IMR-90 (cell line): ENCODE results near the gene BRD4. TPM values are rescaled to one million over a fixed set of nuclear protein-coding genes. Genes with fewer than 3 reads are reported as not detected.

ENCODE experiments used
- ATAC-seq: fragments of 200-7000 bp; cut with Tn5 transposase; 2 replicates; pipeline ENCODE4 v1.9.1; 2020; ENCODE audit warnings: low read depth, mild to moderate bottlenecking, moderate library complexity
- BruUV-seq: library from RNA; stranded (reverse); fragments of 400-500 nt; replicated peaks from 2 replicates; lab custom pipeline; 2021; lab: Mats Ljungman, UMichigan
- CTCF ChIA-PET: fragments of 300-600 bp; formaldehyde crosslinking; extraction: SDS; loops from one replicate; lab custom pipeline; 2021; ENCODE audit warnings: antibody characterized with exemption; lab: Yijun Ruan, JAX
- POLR2A ChIA-PET: fragments of 300-600 bp; sonication (Branson Sonifier 250); formaldehyde crosslinking; loops from one replicate; lab custom pipeline; 2022; ENCODE audit warnings: antibody characterized with exemption; ENCODE audit not compliant: unreplicated experiment; lab: Charles Lee
- DNase-seq: peaks from one replicate; pipeline ENCODE4 v3.0.0; 2013
- H2AFZ ChIP-seq: replicated peaks from 2 replicates; pipeline ENCODE3; 2013; ENCODE audit warnings: low read length, mild to moderate bottlenecking; ENCODE audit not compliant: poor library complexity
- H2AK5ac ChIP-seq: 2 replicates; pipeline ENCODE4 v1.6.1; 2013; ENCODE audit warnings: low read depth, low read length, inconsistent platforms
- H2AK9ac ChIP-seq: replicated peaks from 2 replicates; pipeline ENCODE3; 2013; ENCODE audit warnings: mild to moderate bottlenecking, low read depth, low read length, moderate library complexity; ENCODE audit not compliant: poor library complexity
- H2BK120ac ChIP-seq: 2 replicates; pipeline ENCODE4 v1.6.1; 2013; ENCODE audit warnings: low read depth, low read length, inconsistent platforms
- H2BK15ac ChIP-seq: 3 replicates; pipeline ENCODE4 v1.6.1; 2013; ENCODE audit warnings: low read depth, low read length, inconsistent platforms
- H2BK20ac ChIP-seq: 2 replicates; pipeline ENCODE4 v1.6.1; 2013; ENCODE audit warnings: low read depth, mild to moderate bottlenecking, inconsistent platforms, low read length, moderate library complexity
- H2BK5ac ChIP-seq: 2 replicates; pipeline ENCODE4 v1.6.1; 2013; ENCODE audit warnings: mild to moderate bottlenecking, low read depth, low read length, inconsistent platforms; ENCODE audit not compliant: poor library complexity, severe bottlenecking
- H3K14ac ChIP-seq: replicated peaks from 2 replicates; pipeline ENCODE4 v1.6.1; 2013; ENCODE audit warnings: low read depth, low read length, inconsistent platforms
- H3K18ac ChIP-seq: 2 replicates; pipeline ENCODE4 v1.6.1; 2013; ENCODE audit warnings: low read depth, low read length, control low read depth
- H3K23ac ChIP-seq: 2 replicates; pipeline ENCODE4 v1.6.1; 2013; ENCODE audit warnings: low read depth, low read length, inconsistent platforms
- H3K27ac ChIP-seq: 2 replicates; pipeline ENCODE4 v1.5.1; 2013; ENCODE audit warnings: mild to moderate bottlenecking, control low read depth, low read length; ENCODE audit not compliant: insufficient read depth
- H3K27me3 ChIP-seq: 2 replicates; pipeline ENCODE4 v1.6.1; 2013; ENCODE audit warnings: low read length; ENCODE audit not compliant: control insufficient read depth, insufficient read depth
- H3K36me3 ChIP-seq: 2 replicates; pipeline ENCODE4 v1.6.1; 2013; ENCODE audit warnings: low read length, mixed read lengths; ENCODE audit not compliant: control insufficient read depth, insufficient read depth
- H3K4ac ChIP-seq: 2 replicates; pipeline ENCODE4 v1.6.1; 2013; ENCODE audit warnings: low read depth, low read length, inconsistent platforms
- H3K4me1 ChIP-seq: 2 replicates; pipeline ENCODE4 v1.6.1; 2013; ENCODE audit warnings: low read length, mixed read lengths; ENCODE audit not compliant: control insufficient read depth, insufficient read depth
- H3K4me2 ChIP-seq: 2 replicates; pipeline ENCODE4 v1.6.1; 2013; ENCODE audit warnings: low read depth, mild to moderate bottlenecking, control low read depth, low read length, moderate library complexity
- H3K4me3 ChIP-seq: 2 replicates; pipeline ENCODE4 v1.5.1; 2013; ENCODE audit warnings: low read depth, mild to moderate bottlenecking, control low read depth, low read length, moderate library complexity; ENCODE audit not compliant: insufficient read depth
- H3K56ac ChIP-seq: 2 replicates; pipeline ENCODE4 v1.6.1; 2013; ENCODE audit warnings: low read length, inconsistent platforms; ENCODE audit not compliant: insufficient read depth; ENCODE audit errors: extremely low read depth
- H3K79me1 ChIP-seq, 2 experiments: 2 replicates each; pipeline ENCODE4 v1.6.1; 2013; ENCODE audit warnings: low read length in 2 of 2, inconsistent platforms in 1 of 2, low read depth in 1 of 2
- H3K9ac ChIP-seq: 2 replicates; pipeline ENCODE4 v1.6.1; 2013; ENCODE audit warnings: low read depth, low read length, control low read depth
- H3K9me1 ChIP-seq: 2 replicates; pipeline ENCODE4 v1.6.1; 2013; ENCODE audit warnings: low read length, inconsistent platforms; ENCODE audit not compliant: insufficient read depth
- H3K9me3 ChIP-seq: 2 replicates; pipeline ENCODE4 v1.6.1; 2013; ENCODE audit warnings: low read length; ENCODE audit not compliant: control insufficient read depth, insufficient read depth
- H4K20me1 ChIP-seq: 2 replicates; pipeline ENCODE4 v1.6.1; 2013; ENCODE audit warnings: low read length, inconsistent platforms; ENCODE audit not compliant: insufficient read depth
- H4K5ac ChIP-seq: 2 replicates; pipeline ENCODE4 v1.6.1; 2013; ENCODE audit warnings: mild to moderate bottlenecking, low read depth, low read length, control low read depth
- H4K8ac ChIP-seq, 2 experiments: 2 replicates each; pipeline ENCODE4 v1.6.1; 2013; ENCODE audit warnings: low read depth in 2 of 2, low read length in 2 of 2, control low read depth in 1 of 2, inconsistent platforms in 1 of 2
- H4K91ac ChIP-seq: 2 replicates; pipeline ENCODE4 v1.6.1; 2013; ENCODE audit warnings: low read depth, low read length, inconsistent platforms; ENCODE audit not compliant: insufficient read depth
- BHLHE40 ChIP-seq: fragments of 150-350 bp; IDR thresholded peaks from 2 replicates; pipeline ENCODE4 v1.6.1; 2016; ENCODE audit warnings: mild to moderate bottlenecking, low read depth, low read length
- CEBPB ChIP-seq: IDR thresholded peaks from 2 replicates; pipeline ENCODE4 v1.6.1; 2012; ENCODE audit warnings: low read depth, low read length, improper control_type of control experiment
- CHD1 ChIP-seq: IDR thresholded peaks from 2 replicates; pipeline ENCODE4 v1.6.1; 2012; ENCODE audit warnings: low read depth, low read length, improper control_type of control experiment
- CTCF ChIP-seq: conservative IDR thresholded peaks from 2 replicates; pipeline ENCODE4 v1.5.1; 2012; ENCODE audit warnings: mild to moderate bottlenecking, low read depth, low read length, improper control_type of control experiment
- ELK1 ChIP-seq: fragments of 150-350 bp; IDR thresholded peaks from 2 replicates; pipeline ENCODE4 v1.6.1; 2016; ENCODE audit warnings: low read depth, mild to moderate bottlenecking, low read length, moderate library complexity, borderline replicate concordance
- FOS ChIP-seq: fragments of 150-350 bp; IDR thresholded peaks from 2 replicates; pipeline ENCODE4 v1.6.1; 2016; ENCODE audit warnings: low read depth, low read length
- MAFK ChIP-seq: IDR thresholded peaks from 2 replicates; pipeline ENCODE4 v1.6.1; 2012; ENCODE audit warnings: low read depth, low read length, improper control_type of control experiment
- MAZ ChIP-seq: IDR thresholded peaks from 2 replicates; pipeline ENCODE4 v1.6.1; 2012; ENCODE audit warnings: low read depth, mild to moderate bottlenecking, low read length, improper control_type of control experiment, moderate library complexity, borderline replicate concordance
- MXI1 ChIP-seq: IDR thresholded peaks from 2 replicates; pipeline ENCODE4 v1.6.1; 2012; ENCODE audit warnings: low read depth, mild to moderate bottlenecking, low read length, moderate library complexity, borderline replicate concordance
- NFE2L2 ChIP-seq: fragments of 150-350 bp; IDR thresholded peaks from 2 replicates; pipeline ENCODE4 v1.6.1; 2016; ENCODE audit warnings: low read depth, mild to moderate bottlenecking, low read length
- POLR2A ChIP-seq: IDR thresholded peaks from 2 replicates; pipeline ENCODE4 v1.6.1; 2012; ENCODE audit warnings: mild to moderate bottlenecking, low read depth, low read length
- RAD21 ChIP-seq: IDR thresholded peaks from 2 replicates; pipeline ENCODE4 v1.6.1; 2012; ENCODE audit warnings: low read length, improper control_type of control experiment
- RCOR1 ChIP-seq: IDR thresholded peaks from 2 replicates; pipeline ENCODE4 v1.6.1; 2012; ENCODE audit warnings: mild to moderate bottlenecking, low read length, improper control_type of control experiment; ENCODE audit not compliant: insufficient replicate concordance
- RFX5 ChIP-seq: IDR thresholded peaks from 2 replicates; pipeline ENCODE4 v1.8.0; 2012; ENCODE audit warnings: low read depth, mild to moderate bottlenecking, low read length, moderate library complexity
- SMC3 ChIP-seq: fragments of 150-350 bp; IDR thresholded peaks from 2 replicates; pipeline ENCODE4 v1.6.1; 2016; ENCODE audit warnings: low read depth, mild to moderate bottlenecking, antibody characterized with exemption, low read length, moderate library complexity
- WGBS, 2 experiments: methylation state at CpG; one replicate each; pipeline versions ENCODE4 v1.1.5 to v1.1.7; 2013; ENCODE audit warnings: missing lambda C conversion rate in 2 of 2; ENCODE audit not compliant: insufficient read length in 1 of 2; ENCODE audit errors: extremely low coverage in 2 of 2; 5-methylcytosine and 5-hydroxymethylcytosine counted together
- dilution Hi-C: fragments of 300-500 bp; cut with HindIII; formaldehyde crosslinking; loops from one replicate; pipeline ENCODE4 v1.14.3; 2018; ENCODE audit warnings: low sequenced_read_pairs; ENCODE audit not compliant: unreplicated experiment
- in situ Hi-C: fragments of 300-500 bp; cut with MboI; formaldehyde crosslinking; loops from 3 replicates; pipeline ENCODE4 v1.14.3; 2019; ENCODE audit warnings: low sequenced_read_pairs, inconsistent platforms, mixed read lengths
- intact Hi-C: fragments of 100-400 bp; cut with micrococcal nuclease; formaldehyde crosslinking; loops from 2 replicates; pipeline ENCODE4 v1.10.0; 2022
- polyA plus RNA-seq, 3 experiments: library from polyadenylated mRNA; depleted of rRNA; stranded (reverse); fragments of >200 nt; gene quantifications; 2 replicates each; pipeline ENCODE4 v1.2.3, GENCODE V29; 2012; ENCODE audit warnings: low replicate concordance in 1 of 3
- total RNA-seq: library from RNA; depleted of rRNA; stranded (reverse); fragments of >200 nt; gene quantifications from 2 replicates; pipeline ENCODE4 v1.2.3, GENCODE V29; 2012
- TF ChIP-seq, protein P1 (sequence below): fragments of 150-350 bp; IDR thresholded peaks from 2 replicates; pipeline ENCODE4 v1.6.1; 2017; ENCODE audit warnings: mild to moderate bottlenecking, antibody characterized with exemption, low read length, low read depth

The BRD4 gene
- total and polyA plus RNA-seq, 2 of the 4 experiments (the other 2 are of a cell fraction): 7.0 to 21.1 TPM

DNA sequence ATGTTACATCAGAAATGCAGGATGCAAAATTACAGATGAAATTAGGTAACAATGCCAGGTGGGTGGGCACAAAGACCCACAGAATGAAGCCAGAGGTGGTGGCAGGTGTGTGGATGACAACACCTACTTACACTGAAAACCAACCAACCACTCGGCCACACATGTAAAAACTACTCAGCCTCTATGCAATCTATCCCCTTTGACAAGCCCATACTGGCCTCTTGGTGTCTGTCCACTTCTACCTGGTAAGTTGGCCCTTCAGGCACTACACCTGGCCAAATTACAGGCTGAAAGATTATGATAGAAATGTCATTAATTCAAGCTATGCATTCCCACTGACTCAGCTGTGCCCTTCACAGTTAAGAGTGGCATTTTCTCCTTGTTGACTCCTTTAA, 50.0 kb downstream of the BRD4 start:
- dilution Hi-C loops (no loop called here), intact Hi-C loops (loop anchor here (5.0 kb wide), 1 partner anchor 40 kb away; no protein-coding TSS in a partner anchor), in situ Hi-C loops (no loop called here)
- peaks cover 45% of the 10 kb centered on the region for H3K4me1 ChIP-seq
- ChIA-PET CTCF (no interaction called here), POLR2A (no interaction called here)
- no peak overlapping the region for H4K91ac ChIP-seq
- no peak for ATAC-seq
- H3K4me3 ChIP-seq: no peak overlapping the region
- H3K23ac ChIP-seq: peak overlapping the region; percentile 33; the same call in 1 of the 2 replicates
- no peak overlapping the region for H2AK9ac ChIP-seq
- peaks cover 5 to 85% of the 10 kb centered on the region in 2 experiments; a peak in 3 of 4 replicates for H3K79me1 ChIP-seq
- H2AK5ac ChIP-seq: no peak overlapping the region; the same call in 1 of the 2 replicates
- H4K8ac ChIP-seq: no peak overlapping the region
- H2BK5ac ChIP-seq: no peak overlapping the region
- no peak for DNase-seq
- no peak overlapping the region for H3K4ac ChIP-seq
- no peak overlapping the region for H2BK15ac ChIP-seq
- TF ChIP-seq RCOR1: no peak
- no peak for TF ChIP-seq MAFK
- TF ChIP-seq CHD1: no peak
- no peak for TF ChIP-seq POLR2A
- no peak for TF ChIP-seq BHLHE40
- no peak for TF ChIP-seq SMC3
- TF ChIP-seq NFE2L2: no peak
- no peak for TF ChIP-seq RAD21
- TF ChIP-seq, protein P1, sequence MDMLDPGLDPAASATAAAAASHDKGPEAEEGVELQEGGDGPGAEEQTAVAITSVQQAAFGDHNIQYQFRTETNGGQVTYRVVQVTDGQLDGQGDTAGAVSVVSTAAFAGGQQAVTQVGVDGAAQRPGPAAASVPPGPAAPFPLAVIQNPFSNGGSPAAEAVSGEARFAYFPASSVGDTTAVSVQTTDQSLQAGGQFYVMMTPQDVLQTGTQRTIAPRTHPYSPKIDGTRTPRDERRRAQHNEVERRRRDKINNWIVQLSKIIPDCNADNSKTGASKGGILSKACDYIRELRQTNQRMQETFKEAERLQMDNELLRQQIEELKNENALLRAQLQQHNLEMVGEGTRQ: no peak
- no peak for TF ChIP-seq MAZ
- no peak for TF ChIP-seq RFX5
- no peak for TF ChIP-seq MXI1
- no peak for TF ChIP-seq CEBPB
- TF ChIP-seq ELK1: no peak
- TF ChIP-seq FOS: no peak
- TF ChIP-seq CTCF: no peak
- H2BK20ac ChIP-seq: no peak overlapping the region
- no peak overlapping the region for H3K18ac ChIP-seq
- H3K14ac ChIP-seq: no peak overlapping the region
- H3K9me3 ChIP-seq: no peaks in the 10 kb centered on the region
- H3K27ac ChIP-seq: no peak overlapping the region
- no CpG with 5 or more reads among the region's 1 CpG for WGBS, 2 experiments
- H4K5ac ChIP-seq: no peak overlapping the region
- BruUV-seq: no TSS peak
- 0 out of 2 replicates have a peak, but pooled peaks cover 2% of the 10 kb centered on the region for H3K36me3 ChIP-seq
- H4K20me1 ChIP-seq: peaks cover 100% of the 10 kb centered on the region
- no peak overlapping the region for H2BK120ac ChIP-seq
- H3K9me1 ChIP-seq: peaks cover 69% of the 10 kb centered on the region
- H3K56ac ChIP-seq: no peak overlapping the region
- no peak overlapping the region for H3K4me2 ChIP-seq
- H2AFZ ChIP-seq: no peak overlapping the region
- no peak overlapping the region for H3K9ac ChIP-seq
- no peaks in the 10 kb centered on the region for H3K27me3 ChIP-seq
